HG03432 (cell line): ENCODE measurements around the gene CCNA2.

Experiments used
- ATAC-seq: cut with Tn5 transposase; IDR thresholded peaks from one replicate; pipeline ENCODE4 v1.9.1; 2021; ENCODE audit warnings: mild to moderate bottlenecking, moderate library complexity; ENCODE audit not compliant: unreplicated experiment

The CCNA2 gene

DNA sequence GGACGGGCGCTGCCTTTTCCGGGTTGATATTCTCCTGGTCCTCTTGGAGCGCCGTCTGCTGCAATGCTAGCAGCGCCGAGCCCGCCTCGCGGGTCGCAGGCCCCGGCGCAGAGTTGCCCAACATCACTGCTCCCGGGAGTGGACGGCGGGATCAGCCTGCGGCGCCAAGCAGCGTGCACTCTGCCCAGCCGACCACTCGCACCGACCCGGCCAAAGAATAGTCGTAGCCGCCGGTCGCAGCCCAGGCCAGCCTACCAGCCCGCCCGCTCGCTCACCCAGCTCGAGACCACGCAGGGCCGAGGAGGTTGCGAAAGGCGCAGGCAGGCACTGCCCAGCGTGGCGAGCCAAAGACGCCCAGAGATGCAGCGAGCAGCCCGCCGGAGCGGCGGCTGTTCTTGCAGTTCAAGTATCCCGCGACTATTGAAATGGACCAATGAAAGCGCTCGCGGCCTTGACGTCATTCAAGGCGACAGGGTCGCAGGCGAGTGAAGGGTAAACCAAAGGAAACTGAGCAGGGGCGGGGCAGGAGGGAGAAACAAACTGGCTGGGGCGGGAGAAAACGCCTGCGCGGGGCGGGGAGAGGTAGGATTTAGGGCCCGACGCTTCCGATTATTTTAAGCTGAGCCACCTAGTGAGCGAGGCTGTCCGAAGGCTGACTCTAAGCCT, at the start of gene CCNA2:
Gene CCNA2, minus strand, starts transcription at position 379 of the 666 bp plus-strand sequence. Its CDS starts 255 bp downstream, at position 124.
- peak; percentile 95 for ATAC-seq

- ATAC-seq, result peak; percentile 99
Measured at GRCh38 chr4:121869841-121870822, 46.4 kb upstream of the CCNA2 start, which contains the start of gene BBS7. Gene BBS7, minus strand, starts transcription at chr4:121870474. Its CDS starts 161 bp downstream, at chr4:121870313.

DNA sequence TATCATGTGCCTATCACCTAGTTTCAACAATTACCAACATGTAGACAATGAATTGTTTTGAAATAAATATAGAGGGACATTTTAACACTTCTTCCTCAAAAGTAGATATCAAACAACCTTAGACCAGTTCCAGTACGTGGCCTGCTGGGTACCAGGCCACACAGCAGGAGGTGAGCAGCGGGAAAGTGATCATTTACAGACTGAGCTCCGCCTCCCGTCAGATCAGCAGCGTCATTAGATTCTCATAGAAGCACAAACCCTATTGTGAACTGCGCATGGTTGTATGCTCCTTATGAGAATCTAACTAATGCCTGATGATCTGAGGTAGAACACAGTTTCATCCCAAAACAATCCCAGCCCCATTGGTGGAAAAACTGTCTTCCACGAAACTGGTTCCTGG, 40.1 kb upstream of the CCNA2 start:
- no peak for ATAC-seq

GRCh38 chr4:121861426-121861825, 37.7 kb upstream of the CCNA2 start:
- no peak for ATAC-seq

DNA sequence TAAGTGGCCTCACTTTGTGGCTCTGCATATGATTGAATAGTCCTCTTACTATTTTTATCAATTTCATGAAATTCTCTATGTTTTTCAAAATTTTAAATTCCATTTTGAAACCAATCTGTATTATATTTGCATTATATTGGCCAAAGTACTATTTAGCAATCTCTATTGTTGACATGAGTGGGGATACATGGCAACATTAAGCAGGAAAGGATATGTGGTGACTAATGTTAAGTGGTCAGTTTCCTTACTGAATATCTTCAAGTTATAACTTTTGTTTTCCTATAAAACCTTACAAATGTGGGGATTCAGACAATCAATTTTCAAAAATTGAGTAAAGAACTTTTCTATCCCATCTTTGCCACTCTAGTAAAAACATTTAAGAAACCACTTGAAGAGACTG, 36.4 kb upstream of the CCNA2 start:
- ATAC-seq, result no peak

DNA sequence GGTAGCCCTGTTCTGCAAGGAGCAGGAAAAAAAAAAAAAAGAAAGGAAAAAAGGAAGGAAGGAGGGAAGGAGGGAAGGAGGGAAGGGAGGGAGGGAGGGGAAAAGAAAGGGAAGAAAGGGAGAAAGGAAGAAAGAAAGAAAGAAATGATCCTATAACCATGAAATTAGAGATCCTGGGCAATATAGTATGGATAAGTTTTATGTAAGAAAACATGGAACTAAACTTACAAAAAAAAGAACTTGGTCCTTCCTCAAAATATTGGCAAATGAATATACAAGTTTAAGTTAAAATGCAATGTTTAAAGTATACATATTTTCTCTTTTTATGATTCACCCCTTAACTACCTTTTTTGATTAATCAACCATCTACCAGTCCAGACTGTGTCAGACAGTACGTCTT, 27.7 kb upstream of the CCNA2 start:
- no peak for ATAC-seq

DNA sequence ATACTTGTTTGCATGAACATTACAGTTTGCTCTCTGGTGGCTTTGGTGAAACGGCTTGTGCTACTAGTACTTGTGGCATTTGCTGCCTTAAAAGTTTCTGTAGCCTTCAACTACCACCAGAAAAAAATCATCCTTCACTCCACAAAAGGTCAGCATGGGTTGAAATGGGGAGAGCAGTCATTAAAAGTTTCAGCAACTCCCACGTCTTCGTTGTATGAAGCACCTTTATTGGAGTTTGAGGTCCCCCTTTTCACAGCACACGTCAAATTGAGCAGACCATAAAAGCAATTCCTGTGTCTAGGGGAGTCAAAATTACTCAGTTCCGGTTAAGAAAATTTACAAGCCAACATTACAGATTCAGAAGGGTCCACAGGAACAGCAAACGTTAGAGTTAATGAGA, 23.0 kb upstream of the CCNA2 start:
- ATAC-seq, result no peak

DNA sequence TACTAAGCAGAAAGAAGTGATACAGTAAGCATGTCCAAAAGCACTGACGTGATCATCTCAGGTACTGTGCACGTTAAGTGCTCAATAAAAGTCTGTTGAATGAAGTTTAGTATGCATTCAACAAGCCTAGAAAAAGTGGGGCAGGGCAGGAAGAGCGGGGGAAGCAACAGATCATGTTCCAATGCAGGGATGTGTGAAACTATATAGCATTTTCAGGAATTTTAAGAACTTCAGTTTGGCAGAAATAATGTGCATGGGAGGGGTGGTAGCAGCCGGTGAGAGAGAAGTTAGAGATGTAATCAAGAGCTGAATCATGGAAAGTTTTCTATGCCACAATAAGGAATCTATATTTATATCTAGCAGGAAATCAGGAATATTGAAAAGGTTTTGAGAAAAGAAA, 19.2 kb upstream of the CCNA2 start:
- ATAC-seq, result no peak

DNA sequence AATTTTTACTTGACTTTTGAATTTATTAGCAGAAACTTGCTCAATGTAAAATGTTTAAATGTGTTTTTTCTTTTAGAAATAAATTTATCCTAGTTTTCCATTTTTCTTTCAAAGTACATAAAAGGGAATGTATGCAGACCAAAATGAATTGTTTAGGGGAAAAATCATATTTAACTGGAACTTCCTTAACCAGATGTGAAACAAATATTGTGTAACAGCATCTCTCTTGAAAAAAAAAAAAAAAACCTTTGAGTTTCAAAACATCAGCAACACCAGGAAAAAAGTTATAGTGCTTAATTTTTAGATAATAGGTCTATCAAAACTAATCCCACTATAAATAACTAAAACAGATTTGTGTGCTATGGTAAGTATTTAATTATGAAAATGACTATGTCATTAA, 14.5 kb upstream of the CCNA2 start:
- no peak for ATAC-seq

DNA sequence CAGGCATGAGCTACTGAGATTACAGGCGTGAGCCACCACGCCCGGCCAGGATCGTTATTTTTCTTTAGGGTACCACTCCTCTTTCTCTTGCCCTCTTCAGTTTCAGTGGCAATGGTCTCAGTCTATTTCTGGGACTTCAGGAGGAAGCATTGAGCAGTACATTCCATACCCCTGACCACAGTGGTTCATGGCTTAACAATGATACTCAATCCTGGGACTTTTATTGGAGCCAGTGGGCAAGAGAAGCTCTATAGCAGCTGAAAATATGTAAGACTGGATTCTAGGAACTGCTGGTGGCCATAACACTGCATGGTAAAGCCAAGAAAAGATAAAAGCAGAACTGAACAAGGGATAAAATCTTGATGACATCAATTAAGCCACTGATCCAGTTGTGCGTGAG, 5.8 kb upstream of the CCNA2 start:
- no peak for ATAC-seq

GRCh38 chr4:121827853-121828252, 4.2 kb upstream of the CCNA2 start:
- ATAC-seq, result no peak

DNA sequence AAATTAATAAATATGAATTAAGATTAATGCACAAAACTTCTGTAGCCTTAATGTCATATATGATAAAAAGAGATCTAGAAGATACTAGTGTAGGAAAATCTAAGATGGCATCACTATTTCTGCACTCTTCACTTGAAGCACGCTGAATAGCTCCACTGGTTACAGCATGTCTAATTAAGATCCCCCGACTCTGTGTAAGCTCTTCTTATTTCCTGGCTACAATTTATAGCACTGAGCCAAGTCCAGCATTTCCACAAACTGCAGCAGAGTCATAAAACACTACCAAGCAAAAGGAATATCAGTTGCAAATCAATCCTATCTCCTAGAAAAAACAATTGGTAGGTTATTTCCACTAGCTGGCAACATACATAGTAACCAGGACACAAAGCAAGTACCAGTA, 1.3 kb upstream of the CCNA2 start:
- no peak for ATAC-seq

GRCh38 chr4:121824171-121824527, 466 bp upstream of the CCNA2 start:
- no peak for ATAC-seq

- peak; percentile 43 for ATAC-seq
Measured at GRCh38 chr4:121822796-121823504, 733 bp downstream of the CCNA2 start.

DNA sequence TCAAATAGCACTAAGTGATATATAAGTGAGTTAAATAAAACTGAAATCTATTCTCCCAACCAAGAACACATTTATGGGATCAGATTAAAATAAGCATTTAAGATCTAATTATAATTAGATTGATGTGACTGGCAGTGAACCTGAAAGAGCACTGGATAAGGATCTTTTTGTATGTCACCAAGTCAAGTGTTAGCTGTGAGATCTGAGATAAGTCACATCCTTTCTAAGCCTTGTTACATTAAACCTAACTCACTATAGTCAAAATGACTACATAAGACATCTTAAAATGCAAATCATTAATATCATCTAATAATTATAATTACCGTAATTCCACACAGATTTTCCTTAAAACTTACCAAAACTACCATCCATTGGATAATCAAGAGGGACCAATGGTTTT, 1.6 kb downstream of the CCNA2 start:
- ATAC-seq, result no peak

- no peak for ATAC-seq
Measured at GRCh38 chr4:121819216-121819965, 4.3 kb downstream of the CCNA2 start.

DNA sequence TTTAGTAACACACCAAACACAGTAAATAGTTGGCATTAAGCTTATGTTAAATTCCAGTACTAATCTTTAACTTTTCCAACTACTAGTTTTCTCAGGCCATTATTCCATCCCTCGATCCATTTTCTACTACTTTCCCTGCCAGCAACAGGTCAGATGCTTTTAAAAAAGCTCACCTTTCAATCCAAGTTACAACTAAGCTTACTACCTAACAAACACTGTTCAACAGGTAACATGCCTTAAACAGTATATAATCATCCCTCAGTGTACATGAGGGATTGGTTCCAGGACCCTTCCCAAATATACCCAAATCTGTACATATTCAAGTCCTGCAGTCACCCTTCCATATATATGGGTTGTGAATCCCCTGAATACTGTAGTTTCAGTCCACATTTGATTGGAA, 5.5 kb downstream of the CCNA2 start:
- ATAC-seq, result no peak

- no peak for ATAC-seq
Measured at GRCh38 chr4:121817701-121818100, 6.0 kb downstream of the CCNA2 start.

DNA sequence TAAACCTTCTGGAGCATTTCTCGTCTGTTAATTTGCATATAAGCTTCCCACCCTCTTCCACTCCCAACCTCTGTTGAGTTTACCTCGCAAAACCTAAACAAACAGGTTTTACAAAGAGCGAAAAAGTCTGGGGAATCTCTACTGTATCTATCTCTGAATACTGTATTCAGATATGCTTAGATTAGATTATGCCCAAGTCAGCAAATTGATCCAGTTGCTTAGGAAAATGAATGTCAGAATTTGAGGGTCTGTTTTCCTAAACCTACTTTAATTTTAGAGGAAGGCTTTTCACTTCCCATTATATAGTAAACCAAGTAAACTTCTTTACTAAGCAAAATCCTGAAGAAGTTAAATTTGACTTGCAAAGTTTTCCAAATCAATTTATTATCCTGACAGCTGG, 6.7 kb downstream of the CCNA2 start:
- no peak for ATAC-seq

DNA sequence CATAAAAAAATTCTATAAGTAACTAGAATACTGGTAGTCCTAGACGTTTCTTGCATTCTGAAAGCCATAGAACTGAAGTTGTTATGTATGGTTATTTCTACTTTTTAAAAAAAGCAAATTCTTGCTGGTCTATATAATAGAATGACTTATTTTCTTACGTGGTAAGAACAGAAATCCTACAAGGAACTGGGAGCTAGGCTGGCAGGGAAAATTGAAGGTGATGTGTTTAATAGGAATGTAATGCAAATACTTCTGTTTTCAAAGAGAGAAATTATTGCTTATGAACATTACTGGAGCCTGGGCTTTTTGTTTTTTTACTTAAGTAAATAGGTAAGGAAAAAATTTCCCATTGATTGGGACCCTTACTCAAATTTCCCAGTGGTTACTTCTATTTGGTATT, 8.9 kb downstream of the CCNA2 start:
- no peak for ATAC-seq

DNA sequence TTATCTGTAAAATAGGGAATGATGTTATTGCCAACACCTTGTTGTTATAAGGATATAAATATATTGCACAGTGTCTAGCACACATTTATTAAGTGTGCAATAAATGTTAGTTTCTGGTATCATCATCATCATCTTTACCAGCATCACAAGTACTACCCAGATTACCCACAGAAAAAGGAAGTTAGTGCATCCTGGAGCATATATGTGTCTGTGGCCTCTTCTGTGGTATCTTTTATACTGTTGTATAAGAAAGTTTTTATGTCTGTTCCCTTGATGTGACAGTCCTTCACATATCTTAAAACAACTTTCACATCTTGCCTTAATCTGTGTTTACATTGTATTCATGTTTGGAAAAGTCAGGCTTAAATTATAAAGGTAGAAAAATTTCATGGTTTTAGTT, 12.6 kb downstream of the CCNA2 start:
- ATAC-seq, result no peak
